GM18499 (cell line): Measurements from ENCODE around the gene PLCB3.

Source experiments
- ATAC-seq: cut with Tn5 transposase; IDR thresholded peaks from one replicate; pipeline ENCODE4 v1.9.1; 2021; ENCODE audit warnings: moderate number of reproducible peaks; ENCODE audit not compliant: insufficient read depth, unreplicated experiment

Gene PLCB3

DNA sequence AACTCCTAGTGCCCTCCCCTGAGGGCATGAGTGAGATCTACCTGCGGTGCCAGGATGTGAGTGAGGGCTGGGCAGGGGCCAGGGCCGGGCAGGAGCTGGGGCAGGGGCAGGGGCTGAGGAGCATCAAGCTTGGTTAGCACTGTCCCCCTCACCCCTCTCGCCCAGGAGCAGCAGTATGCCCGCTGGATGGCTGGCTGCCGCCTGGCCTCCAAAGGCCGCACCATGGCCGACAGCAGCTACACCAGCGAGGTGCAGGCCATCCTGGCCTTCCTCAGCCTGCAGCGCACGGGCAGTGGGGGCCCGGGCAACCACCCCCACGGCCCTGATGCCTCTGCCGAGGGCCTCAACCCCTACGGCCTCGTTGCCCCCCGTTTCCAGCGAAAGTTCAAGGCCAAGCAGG is 31.1 kb upstream of the PLCB3 start:
- no peak for ATAC-seq

GRCh38 chr11:64220798-64221197 is 30.5 kb upstream of the PLCB3 start:
- ATAC-seq = no peak

GRCh38 chr11:64222651-64223000 is 28.7 kb upstream of the PLCB3 start:
- ATAC-seq = no peak

- no peak for ATAC-seq
Observed at GRCh38 chr11:64223001-64223651, 28.2 kb upstream of the PLCB3 start.

DNA sequence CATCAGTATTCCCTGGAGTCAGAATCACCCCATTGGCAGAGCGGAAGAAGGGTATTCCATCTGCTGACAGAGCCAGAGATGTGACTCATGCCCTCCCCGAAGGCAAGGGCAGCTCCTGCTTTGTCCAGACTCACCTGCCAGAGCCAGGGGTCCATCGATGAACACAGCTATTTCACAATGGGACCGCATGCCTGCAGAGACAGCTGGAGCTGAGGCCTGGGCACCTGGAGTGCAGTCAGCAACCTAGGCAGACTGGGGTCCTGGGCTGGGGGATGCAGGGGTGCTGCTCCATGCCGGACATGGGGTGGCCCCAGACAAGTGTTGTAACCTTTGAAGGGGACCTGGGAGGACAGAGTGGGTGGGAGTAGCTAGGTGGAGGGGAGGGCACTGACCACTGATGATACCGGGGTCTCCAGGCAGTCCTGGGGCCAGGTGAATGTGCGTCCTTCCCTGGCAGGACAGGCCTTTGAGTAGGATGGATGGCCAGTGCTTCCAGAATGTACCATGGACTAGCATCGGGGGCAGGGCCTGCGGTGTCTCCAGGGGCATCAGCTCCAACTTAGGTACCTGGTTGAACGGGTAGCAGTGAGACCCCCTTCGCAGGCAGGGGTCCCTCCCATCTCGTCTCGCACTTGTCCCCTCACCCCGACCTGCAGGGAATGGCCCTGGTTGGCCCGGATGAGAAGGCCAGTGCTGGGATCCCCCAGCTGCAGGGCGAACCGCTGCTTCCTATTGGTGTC is 27.0 kb upstream of the PLCB3 start:
- no peak for ATAC-seq

DNA sequence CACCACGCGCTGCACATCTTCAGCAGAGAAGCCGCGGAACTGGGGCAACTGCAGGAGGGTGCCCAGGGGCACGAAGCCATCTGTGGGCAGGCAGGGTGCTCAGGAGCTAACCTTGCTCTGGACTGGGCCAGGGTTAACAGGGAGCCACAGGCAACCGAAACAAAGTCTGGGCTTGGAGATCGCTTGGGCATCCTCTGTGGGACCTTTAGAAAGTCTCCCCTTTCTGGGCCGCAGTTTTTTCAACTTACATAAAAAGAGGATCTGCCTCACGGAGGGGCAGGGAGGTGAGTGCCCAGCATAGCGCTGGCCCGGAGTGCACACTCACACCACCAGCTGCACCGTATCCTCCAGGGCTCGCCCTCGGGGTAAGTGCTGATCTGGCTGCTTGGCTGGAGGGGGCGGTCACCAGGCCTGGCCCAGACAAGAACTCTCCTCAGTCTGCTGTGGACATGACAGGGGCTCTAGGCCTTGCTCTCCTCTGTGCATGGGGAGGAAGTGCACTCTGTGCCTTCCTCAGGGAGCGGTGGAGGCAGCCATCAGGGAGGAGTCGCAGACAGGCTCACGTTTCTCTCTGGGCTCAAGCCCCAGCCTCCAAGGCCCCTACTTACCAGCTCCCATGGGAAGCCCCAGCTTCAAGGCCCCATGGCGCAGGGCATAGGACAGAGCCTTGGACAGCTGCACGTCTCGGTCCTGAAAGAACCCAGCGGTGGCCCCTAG is 26.3 kb upstream of the PLCB3 start:
- ATAC-seq = no peak

DNA sequence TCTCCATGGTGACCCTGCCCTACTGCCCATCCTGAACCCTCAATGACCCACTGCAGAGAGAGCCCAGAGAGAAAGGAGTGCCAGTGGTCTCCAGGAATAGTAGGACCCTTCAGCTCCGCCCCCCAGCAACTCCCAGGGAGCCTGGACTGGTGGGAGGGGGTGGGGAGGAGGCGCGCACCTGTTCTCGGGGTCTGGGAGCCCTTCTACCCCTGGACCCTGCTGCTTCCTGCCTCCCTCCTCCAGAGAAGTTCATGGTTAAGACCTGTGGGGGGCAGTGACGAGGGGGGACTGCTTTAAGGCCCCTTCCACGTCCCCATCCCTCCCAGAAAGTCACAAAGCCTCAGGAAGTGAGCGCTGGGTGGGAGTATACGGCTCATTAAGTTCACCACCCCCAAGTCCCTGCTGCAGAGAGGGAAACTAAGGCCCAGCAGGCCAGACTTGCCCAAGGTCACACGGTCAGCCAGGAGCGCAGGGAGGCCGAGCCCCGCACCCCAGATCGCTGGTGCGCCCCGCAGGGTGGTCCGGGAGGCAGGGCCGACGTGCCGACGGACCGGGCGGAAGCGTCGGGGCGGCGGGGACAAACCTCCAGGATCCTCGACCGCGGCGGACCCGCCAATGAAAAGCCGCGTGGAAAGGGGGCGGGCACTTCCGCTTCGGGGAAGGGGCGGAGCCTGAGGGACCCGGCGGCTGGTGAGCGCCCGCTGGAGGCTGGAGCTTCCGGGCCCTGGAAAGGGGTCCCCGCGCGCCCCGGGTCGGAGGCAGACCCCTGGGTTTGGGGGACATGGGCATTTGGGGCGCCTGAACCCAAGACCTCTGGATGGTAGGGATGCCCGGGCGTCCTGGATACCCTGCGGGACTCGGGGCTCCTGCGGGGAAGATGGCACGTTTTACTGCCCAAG is 25.5 kb upstream of the PLCB3 start, which contains the start of the genes NUDT22 and TRPT1:
Gene NUDT22 (plus strand): TSS at position 667 of the 899 bp plus-strand sequence. CDS start 379 bp downstream, outside the sequence.
Gene TRPT1 (minus strand): TSS at position 579 of the 899 bp plus-strand sequence. CDS start 326 bp downstream, at position 253.
- ATAC-seq = no peak

DNA sequence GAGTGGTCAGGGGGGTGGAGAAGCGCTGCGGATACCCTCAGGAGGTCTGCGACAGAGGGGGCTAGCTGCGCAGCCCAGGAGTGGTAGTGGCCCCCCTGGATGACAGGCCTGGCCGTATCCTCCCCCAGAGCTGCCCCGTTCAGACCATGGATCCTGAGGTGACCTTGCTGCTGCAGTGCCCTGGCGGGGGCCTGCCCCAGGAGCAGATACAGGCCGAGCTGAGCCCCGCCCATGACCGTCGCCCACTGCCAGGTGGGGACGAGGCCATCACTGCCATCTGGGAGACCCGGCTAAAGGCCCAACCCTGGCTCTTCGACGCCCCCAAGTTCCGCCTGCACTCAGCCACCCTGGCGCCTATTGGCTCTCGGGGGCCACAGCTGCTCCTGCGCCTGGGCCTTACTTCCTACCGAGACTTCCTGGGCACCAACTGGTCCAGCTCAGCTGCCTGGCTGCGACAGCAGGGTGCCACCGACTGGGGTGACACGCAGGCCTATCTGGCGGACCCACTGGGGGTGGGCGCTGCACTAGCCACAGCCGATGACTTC is 24.8 kb upstream of the PLCB3 start:
- no peak for ATAC-seq

DNA sequence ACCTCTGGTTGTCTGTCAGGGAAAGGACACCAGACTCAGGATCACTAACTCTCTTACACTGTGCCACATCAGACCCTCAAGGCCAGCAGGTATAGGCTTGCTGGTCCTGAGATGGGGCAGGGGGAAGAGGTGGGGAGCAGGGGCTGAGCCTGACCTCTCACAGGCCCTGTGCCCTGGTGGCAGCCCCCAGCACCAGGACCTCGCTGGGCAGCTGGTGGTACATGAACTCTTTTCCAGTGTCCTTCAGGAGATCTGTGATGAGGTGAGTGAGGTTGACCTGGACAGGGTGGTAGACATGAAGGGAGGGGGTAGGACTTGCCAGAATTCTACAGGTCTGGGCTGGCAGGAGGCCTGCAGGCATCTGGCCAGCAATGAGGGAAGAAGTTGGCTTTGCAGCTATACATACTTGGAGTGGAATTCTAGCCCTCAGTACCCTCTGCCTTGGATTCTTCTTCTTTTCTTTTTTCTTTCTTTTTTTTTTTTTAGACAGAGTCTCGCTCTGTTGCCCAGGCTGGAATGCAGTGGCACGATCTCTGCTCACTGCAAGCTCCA is 23.8 kb upstream of the PLCB3 start:
- ATAC-seq = no peak

GRCh38 chr11:64229090-64229743 is 22.1 kb upstream of the PLCB3 start:
- ATAC-seq = no peak

- no peak for ATAC-seq
Observed at GRCh38 chr11:64229744-64230170, 21.6 kb upstream of the PLCB3 start.

- no peak for ATAC-seq
Observed at GRCh38 chr11:64230171-64230984, 21.0 kb upstream of the PLCB3 start, which contains the start of gene DNAJC4. Gene DNAJC4 (plus strand): TSS chr11:64230548. CDS start chr11:64230855, 307 bp downstream.

DNA sequence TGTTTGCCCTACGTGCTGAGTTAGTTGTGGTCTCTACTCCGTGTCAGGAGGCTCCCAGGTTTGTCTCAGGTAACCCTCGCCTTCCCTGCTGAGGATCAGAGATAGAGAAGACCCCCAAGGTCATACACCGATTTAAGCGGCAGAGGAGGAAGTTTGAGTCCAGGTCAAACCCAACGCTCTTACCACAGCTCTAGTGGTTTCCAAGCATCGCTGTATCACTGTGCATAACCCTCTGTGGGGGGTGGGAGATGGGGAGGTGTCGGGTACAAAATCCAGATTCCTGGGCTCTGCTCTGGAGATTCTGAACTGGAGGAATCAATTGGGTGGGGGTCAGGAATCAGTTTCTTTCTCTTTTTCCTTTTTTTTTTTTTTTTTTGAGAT is 20.4 kb upstream of the PLCB3 start:
- ATAC-seq = no peak

GRCh38 chr11:64231546-64231945 is 19.8 kb upstream of the PLCB3 start:
- ATAC-seq = no peak

GRCh38 chr11:64232182-64232966 is 19.0 kb upstream of the PLCB3 start:
- ATAC-seq = no peak

DNA sequence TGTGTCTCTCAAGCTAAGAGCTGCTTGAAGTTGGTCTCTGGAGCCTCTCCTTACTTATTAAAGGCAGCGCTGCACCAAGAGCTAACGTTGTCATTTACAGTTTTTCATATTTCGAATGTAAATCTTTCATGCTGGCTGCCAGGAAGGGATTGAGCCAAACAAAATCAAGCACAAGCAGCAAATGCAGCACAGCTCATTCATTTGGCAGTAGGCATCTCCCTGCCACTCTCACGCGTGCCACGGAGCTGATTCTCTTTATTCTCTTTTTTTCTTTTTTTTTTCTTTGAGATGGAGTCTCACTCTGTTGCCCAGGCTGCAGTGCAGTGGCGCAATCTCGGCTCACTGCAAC is 18.4 kb upstream of the PLCB3 start:
- ATAC-seq = no peak

GRCh38 chr11:64233913-64234586 is 17.3 kb upstream of the PLCB3 start, which contains the start of gene VEGFB:
Gene VEGFB (plus strand): TSS chr11:64234584. CDS start chr11:64234834, 250 bp downstream.
- no peak for ATAC-seq
